Measurements from ENCODE around the gene CLPSL1.
"Not testable (repeated sequence)": the region's sequence is repeated elsewhere in the genome, so short reads cannot be mapped to it uniquely, and the experiment has no call there.

Gene CLPSL1, protein sequence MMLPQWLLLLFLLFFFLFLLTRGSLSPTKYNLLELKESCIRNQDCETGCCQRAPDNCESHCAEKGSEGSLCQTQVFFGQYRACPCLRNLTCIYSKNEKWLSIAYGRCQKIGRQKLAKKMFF
- 0 reads per million in 2 donors for total RNA-seq

DNA sequence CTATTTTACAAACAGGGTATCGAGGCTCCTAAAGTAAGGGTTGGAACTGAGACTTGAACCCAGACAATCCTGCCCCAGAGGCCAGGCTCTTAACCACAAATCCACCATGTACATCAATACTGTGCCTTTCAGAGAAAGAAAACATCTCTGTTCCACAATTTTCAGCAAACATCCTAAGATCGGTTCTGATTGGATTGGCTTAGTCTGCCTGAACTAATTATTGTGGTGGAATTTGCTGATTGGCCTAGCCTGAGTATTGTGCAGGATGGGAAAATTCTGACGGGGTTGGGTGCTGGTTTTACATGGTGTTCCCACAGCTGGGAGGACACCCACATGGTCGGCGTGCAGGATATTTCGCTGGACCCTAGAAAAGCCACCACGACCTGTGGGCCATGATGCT, at the start of gene CLPSL1:
Gene CLPSL1, plus strand, starts transcription at position 301 of the 400 bp plus-strand sequence. Its CDS starts 92 bp downstream, at position 393.
- no peak for DNase-seq

GRCh38 chr6:35731414-35731735, 49.4 kb upstream of the CLPSL1 start:
- DNase-seq: peak; percentile 78

GRCh38 chr6:35731736-35732532, 48.9 kb upstream of the CLPSL1 start:
- DNase-seq: peak; percentile 84

DNA sequence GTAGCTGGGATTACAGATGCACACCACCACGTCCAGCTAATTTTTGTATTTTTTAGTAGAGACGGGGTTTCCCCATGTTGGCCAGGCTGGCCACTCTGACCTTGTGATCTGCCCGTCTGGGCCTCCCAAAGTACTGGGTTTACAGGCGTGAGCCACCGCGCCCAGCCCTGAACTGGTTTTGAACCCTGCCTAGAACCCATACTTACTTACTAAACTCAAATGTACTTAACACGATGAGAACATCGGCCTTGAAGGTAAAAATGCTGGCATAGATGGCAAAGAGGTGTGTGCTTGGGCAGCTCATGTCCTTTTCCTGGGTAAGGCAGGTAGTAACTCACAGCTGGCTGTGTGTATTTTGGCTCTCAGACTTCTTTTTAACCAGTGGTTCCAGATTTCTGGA, 47.2 kb upstream of the CLPSL1 start:
- no peak for DNase-seq

- DNase-seq: not testable (repeated sequence)
Measured at GRCh38 chr6:35734319-35734718, 46.5 kb upstream of the CLPSL1 start.

DNA sequence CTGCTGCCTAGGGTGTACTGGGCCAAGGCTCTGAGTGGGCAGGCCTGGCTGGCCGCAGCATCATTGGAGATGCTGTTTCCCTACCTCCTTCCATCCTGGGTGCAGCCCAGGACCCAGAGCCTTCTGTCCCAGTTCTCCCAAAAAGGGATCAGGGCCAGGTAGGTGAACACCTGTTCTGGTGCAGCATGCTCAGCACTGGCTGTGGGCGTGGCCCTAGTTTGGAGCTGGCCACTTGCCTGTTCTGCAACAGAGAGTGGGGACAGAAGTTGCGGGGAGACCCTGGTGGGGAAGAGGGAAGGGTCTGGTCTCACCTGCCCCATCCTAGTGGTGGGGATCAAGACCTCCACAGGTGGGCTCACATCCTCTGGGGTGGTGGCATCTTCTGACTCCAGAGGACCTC, 45.4 kb upstream of the CLPSL1 start:
- DNase-seq: no peak

- no peak for DNase-seq
Measured at GRCh38 chr6:35736253-35736894, 44.4 kb upstream of the CLPSL1 start.

GRCh38 chr6:35736982-35737412, 43.8 kb upstream of the CLPSL1 start, which contains the start of gene ARMC12:
ARMC12 (plus strand) TSS chr6:35737032; CDS start chr6:35737109, 77 bp downstream.
- no peak for DNase-seq

GRCh38 chr6:35737413-35738211, 43.2 kb upstream of the CLPSL1 start:
- no peak for DNase-seq

GRCh38 chr6:35739645-35740524, 40.9 kb upstream of the CLPSL1 start:
- no peak for DNase-seq

DNA sequence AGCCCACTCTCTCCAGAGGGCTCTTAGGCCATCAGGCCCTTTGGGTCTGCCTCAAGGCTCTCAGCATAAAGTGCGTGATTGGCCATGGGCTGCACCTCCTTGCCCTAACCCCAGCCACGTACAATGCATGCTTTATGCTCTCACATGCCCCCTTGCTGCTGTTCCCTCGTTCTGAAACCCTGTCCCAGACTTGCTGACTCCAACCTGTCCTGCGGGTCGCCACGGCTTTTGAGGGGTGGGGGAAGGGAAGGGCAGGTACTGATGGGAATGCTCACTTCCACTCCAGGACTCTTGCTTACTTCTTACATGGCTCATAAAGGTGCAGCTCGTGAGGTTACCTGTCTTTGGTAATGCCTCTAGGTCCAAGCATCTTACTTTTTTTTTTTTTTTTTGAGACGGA, 38.0 kb upstream of the CLPSL1 start:
- no peak for DNase-seq

DNA sequence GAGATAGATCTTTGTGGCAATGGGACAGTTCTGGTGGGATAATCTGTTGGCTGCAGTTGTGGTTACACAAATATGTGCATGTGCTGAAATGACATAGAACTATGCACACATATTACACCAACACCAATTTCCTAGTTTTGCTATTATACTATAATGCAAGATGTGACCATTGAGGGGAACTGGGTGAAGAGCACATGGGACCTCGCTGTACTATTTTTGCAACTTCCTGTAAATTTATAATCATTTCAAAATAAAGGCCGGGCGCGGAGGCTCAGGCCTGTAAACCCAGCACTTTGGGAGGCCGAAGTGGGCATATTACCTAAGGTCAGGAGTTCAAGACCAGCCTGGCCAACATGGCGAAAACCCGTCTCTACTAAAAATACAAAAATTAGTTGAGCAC, 35.3 kb upstream of the CLPSL1 start:
- no peak for DNase-seq

GRCh38 chr6:35746516-35746915, 34.3 kb upstream of the CLPSL1 start:
- no peak for DNase-seq

- no peak for DNase-seq
Measured at GRCh38 chr6:35747877-35748276, 32.9 kb upstream of the CLPSL1 start.

DNA sequence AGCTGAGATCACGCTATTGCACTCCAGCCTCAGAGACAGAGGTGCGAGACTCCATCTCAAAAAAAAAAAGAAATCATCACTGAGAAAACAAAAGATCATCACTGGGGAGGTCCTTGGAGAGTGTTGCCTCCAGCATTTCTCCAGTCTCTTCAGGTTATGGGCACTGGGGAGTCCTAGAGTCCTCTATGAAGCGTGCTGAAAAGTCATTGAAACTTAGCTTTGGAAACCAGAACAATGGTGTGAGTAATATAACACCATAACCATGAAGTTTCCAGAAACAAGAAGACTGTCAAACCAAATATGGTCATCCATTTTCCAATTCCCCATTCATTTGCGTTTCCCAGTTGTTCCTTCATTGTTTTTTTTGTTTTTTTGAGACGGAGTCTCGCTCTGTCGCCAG, 30.3 kb upstream of the CLPSL1 start:
- no peak for DNase-seq

- no peak for DNase-seq
Measured at GRCh38 chr6:35751594-35751993, 29.2 kb upstream of the CLPSL1 start.

- DNase-seq: no peak
Measured at GRCh38 chr6:35752330-35752729, 28.5 kb upstream of the CLPSL1 start.

DNA sequence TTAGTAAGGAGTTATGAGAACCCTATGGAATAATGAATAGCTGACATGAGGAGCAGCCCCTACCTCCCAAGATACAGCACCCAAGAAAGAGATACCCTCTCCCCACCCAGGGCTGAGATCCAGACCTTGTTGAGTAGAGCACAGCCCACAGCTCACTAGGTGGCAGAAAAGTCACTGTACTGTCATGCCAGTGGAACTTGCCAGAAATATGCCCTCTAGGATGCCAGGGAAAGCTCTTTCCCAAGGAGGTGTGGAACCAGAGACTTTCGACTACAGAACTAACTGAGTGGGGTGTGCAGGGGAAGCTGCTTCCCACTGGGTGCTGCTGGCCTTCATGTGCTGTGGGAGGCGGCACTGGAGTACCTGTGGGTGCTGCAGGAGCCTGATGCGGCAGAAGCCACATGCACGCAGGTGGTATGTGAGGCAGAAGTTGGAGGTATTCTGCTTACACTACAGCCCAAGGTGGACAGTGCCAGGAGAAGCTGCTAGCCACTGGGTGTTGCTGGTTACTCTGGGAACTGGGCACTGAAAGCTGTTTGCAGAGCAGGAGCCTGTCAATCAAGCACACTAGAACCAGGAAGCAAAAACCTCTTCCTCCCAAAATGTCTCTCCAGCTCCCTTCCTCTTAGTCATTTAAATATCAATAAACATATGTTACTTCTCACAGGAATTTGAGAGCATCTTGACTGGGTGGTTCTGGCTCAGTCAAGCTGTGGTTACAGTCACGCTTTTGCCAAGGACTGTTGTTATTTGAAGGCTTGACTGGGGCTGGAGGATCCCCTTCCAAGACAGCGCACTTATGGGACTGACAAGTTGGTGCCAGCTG, 26.2 kb upstream of the CLPSL1 start:
- no peak for DNase-seq

GRCh38 chr6:35755278-35755924, 25.4 kb upstream of the CLPSL1 start:
- no peak for DNase-seq

DNA sequence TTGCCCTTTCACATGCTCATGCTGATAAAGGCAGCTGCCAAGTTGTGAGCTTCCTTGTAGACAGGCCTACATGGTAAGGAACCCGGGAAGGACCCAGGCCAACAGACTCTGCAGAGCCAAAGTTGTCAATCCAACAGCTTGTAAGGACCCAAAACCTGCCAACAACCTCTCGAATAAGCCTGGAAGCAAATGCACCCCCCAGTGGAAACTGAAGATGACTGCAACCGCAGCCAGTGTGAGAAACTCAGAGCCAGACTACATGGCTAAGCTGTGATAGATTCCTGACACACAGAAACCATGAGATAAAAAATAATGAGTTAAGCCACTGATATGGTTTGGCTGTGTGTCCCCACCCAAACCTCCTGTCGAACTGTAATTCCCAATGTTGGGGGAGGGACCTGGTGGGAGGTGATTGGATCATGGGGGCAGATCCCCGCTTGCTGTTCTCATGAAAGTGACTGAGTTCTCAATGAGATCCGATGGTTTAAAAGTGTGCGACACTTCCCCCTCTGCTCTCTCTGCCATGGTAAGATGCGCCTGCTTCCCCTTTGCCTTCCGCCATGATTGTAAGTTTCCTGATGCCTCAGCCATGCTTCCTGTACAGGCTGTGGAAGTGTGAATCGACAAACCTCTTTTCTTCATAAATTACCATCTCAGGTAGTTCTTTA, 23.2 kb upstream of the CLPSL1 start:
- DNase-seq: no peak

Data from activated gamma-delta T cell (primary cell).